CD4-positive, alpha-beta T cell (primary cell): ENCODE measurements around the gene RAB11FIP3. TPM values are rescaled to one million over a fixed set of nuclear protein-coding genes. Genes with fewer than 3 reads are reported as not detected.

Source experiments
- ATAC-seq: fragments of 200-7000 bp; cut with Tn5 transposase; one replicate; pipeline ENCODE4 v1.10.0; 2022; ENCODE audit warnings: mild to moderate bottlenecking; ENCODE audit not compliant: poor library complexity
- CTCF ChIA-PET: fragments of 350-600 bp; sonication (Branson Sonifier 250); formaldehyde crosslinking; loops from one replicate; lab custom pipeline; 2021; ENCODE audit warnings: antibody characterized with exemption, inconsistent platforms; lab: Charles Lee
- POLR2A ChIA-PET: fragments of 350-600 bp; sonication (Branson Sonifier 250); formaldehyde crosslinking; loops from one replicate; lab custom pipeline; 2021; ENCODE audit warnings: antibody characterized with exemption, inconsistent platforms; lab: Charles Lee
- DNase-seq, 14 experiments: peaks; one replicate each; pipeline ENCODE4 v3.0.0-alpha.2; 2013 to 2020; ENCODE audit warnings: mixed read lengths in 2 of 14
- H3K27ac ChIP-seq, 2 donors: one replicate each; pipeline versions ENCODE4 v1.5.1 to v1.7.0; 2013; ENCODE audit warnings: low read length in 2 of 2, low read depth in 1 of 2, mild to moderate bottlenecking in 1 of 2
- H3K27me3 ChIP-seq, 2 experiments: 1 replicate in 1 of 2; 2 replicates in 1 of 2; pipeline versions ENCODE4 v1.6.1 to v1.7.0; 2013; ENCODE audit warnings: low read length in 2 of 2, control low read depth in 1 of 2, mild to moderate bottlenecking in 1 of 2, moderate library complexity in 1 of 2; ENCODE audit not compliant: insufficient read depth in 2 of 2, control insufficient read depth in 1 of 2
- H3K36me3 ChIP-seq: one replicate; pipeline ENCODE4 v1.6.1; 2013; ENCODE audit warnings: low read length, control low read depth; ENCODE audit not compliant: insufficient read depth
- H3K4me1 ChIP-seq: one replicate; pipeline ENCODE4 v1.6.1; 2013; ENCODE audit warnings: low read length, control low read depth; ENCODE audit not compliant: insufficient read depth
- H3K4me3 ChIP-seq: one replicate; pipeline ENCODE4 v1.5.1; 2013; ENCODE audit warnings: mild to moderate bottlenecking, low read length, moderate library complexity
- H3K9me3 ChIP-seq, 2 experiments: 1 replicate in 1 of 2; 2 replicates in 1 of 2; pipeline versions ENCODE4 v1.6.1 to v1.7.0; 2013; ENCODE audit warnings: low read length in 2 of 2, mild to moderate bottlenecking in 2 of 2, control low read depth in 1 of 2, moderate library complexity in 1 of 2; ENCODE audit not compliant: control insufficient read depth in 1 of 2, insufficient read depth in 1 of 2
- H3K27ac Mint-ChIP-seq: one replicate; pipeline ENCODE4 v1.8.0; 2020; ENCODE audit warnings: mixed read lengths
- H3K27me3 Mint-ChIP-seq: one replicate; pipeline ENCODE4 v1.8.0; 2021; ENCODE audit warnings: mixed read lengths
- H3K36me3 Mint-ChIP-seq: one replicate; pipeline ENCODE4 v1.8.0; 2021; ENCODE audit warnings: low read depth, mixed read lengths
- H3K4me1 Mint-ChIP-seq: one replicate; pipeline ENCODE4 v1.8.0; 2021; ENCODE audit warnings: low read depth, mixed read lengths
- H3K4me3 Mint-ChIP-seq: one replicate; pipeline ENCODE4 v1.8.0; 2020; ENCODE audit warnings: mild to moderate bottlenecking, mixed read lengths
- H3K9me3 Mint-ChIP-seq: one replicate; pipeline ENCODE4 v1.8.0; 2020; ENCODE audit warnings: mixed read lengths
- intact Hi-C, 2 experiments: fragments of 100-400 bp; cut with DNase I in 1 of 2; cut with micrococcal nuclease in 1 of 2; formaldehyde crosslinking; loops; one replicate each; pipeline versions ENCODE4 v1.15.1 to v1.9.0; 2023 to 2025; cut with DNase I, micrococcal nuclease
- total RNA-seq, 174 experiments: library from RNA in 2 of 174; stranded (reverse) in 2 of 174; gene quantifications; one replicate each; pipeline ENCODE4 v1.2.3 and lab custom pipeline; 2021 to 2026
- TF ChIP-seq, protein P1 (sequence below): fragments of 200-600 bp; IDR thresholded peaks from one replicate; pipeline ENCODE4 v1.8.0; 2022; ENCODE audit warnings: antibody characterized with exemption, mild to moderate bottlenecking

RAB11FIP3 gene
- total RNA-seq, 2 experiments from 2014 or later: 28.4 to 29.0 TPM

DNA sequence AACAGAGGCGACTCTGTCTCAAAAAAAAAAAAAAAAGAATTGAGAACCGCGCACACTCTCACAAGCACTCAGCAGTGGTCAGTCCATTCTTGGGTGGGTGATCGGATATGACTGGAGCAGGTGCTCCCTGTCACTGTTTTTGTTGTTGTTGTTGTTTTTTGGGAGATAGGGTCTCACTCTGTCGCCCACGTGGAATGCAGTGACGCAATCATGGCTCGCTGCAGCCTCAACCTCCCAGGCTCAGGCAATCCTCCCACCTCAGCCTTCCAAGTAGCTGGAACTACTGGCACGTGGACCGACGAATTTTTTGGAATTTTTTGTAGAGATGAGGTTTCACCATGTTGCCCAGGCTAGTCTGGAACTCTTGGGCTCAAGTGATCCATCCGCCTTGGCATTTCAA lies 30.0 kb downstream of the RAB11FIP3 start:
- CTCF ChIA-PET: no interaction called here
- Histone ChIP-seq H3K4me1 (peaks cover 5% of the 10 kb centered on the region), H3K9me3 (no peaks in the 10 kb centered on the region), H3K36me3 (no peaks in the 10 kb centered on the region), H3K4me3 (no peak overlapping the region), H3K27me3 (no peaks in the 10 kb centered on the region), H3K27ac (no peak overlapping the region)
- Mint-ChIP-seq H3K27me3 (no peaks in the 10 kb centered on the region), H3K4me3 (no peak overlapping the region), H3K36me3 (no peaks in the 10 kb centered on the region), H3K9me3 (no peaks in the 10 kb centered on the region), H3K27ac (no peak overlapping the region), H3K4me1 (peaks cover 18% of the 10 kb centered on the region)
- ATAC-seq: no peak
- no peak for DNase-seq
- POLR2A ChIA-PET: no interaction called here
- TF ChIP-seq, protein P1, sequence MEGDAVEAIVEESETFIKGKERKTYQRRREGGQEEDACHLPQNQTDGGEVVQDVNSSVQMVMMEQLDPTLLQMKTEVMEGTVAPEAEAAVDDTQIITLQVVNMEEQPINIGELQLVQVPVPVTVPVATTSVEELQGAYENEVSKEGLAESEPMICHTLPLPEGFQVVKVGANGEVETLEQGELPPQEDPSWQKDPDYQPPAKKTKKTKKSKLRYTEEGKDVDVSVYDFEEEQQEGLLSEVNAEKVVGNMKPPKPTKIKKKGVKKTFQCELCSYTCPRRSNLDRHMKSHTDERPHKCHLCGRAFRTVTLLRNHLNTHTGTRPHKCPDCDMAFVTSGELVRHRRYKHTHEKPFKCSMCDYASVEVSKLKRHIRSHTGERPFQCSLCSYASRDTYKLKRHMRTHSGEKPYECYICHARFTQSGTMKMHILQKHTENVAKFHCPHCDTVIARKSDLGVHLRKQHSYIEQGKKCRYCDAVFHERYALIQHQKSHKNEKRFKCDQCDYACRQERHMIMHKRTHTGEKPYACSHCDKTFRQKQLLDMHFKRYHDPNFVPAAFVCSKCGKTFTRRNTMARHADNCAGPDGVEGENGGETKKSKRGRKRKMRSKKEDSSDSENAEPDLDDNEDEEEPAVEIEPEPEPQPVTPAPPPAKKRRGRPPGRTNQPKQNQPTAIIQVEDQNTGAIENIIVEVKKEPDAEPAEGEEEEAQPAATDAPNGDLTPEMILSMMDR: no peak
- intact Hi-C loops: no loop called here

DNA sequence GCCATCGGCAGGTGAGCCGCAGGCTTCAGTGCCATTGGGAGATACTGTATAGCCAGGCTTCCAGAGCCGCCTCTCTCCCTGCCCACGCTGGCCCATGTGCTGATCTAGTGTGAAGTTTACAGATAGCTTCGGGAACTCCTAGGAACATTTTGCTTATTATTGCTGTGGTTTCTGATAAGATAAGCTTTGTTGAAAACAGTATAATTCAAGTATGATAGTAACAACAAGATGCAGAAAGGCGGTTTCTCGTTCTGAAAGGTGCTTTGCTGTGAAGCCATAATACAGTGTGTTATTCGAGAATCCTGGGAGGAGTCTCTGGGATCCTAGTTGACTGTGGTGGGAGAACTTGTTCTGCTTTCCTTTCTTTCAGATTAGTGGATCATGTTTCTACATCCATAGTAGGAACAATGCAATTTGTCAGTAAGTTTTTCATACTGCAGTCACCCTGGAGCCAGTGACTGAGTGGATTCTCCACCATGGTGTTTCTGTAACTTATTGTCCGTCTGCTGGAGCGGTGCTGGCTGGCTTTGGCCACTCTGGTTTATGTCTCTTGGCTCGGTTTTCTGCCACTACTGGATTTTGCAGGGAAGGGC lies 31.5 kb downstream of the RAB11FIP3 start:
- TF ChIP-seq, protein P1: no peak
- ChIA-PET CTCF (no interaction called here), POLR2A (no interaction called here)
- Mint-ChIP-seq H3K9me3 (no peaks in the 10 kb centered on the region), H3K27me3 (no peaks in the 10 kb centered on the region), H3K36me3 (no peaks in the 10 kb centered on the region), H3K4me3 (no peak overlapping the region), H3K27ac (no peak overlapping the region), H3K4me1 (peaks cover 13% of the 10 kb centered on the region)
- Histone ChIP-seq H3K4me1 (peaks cover 5% of the 10 kb centered on the region), H3K9me3 (no peaks in the 10 kb centered on the region), H3K36me3 (peaks cover 4% of the 10 kb centered on the region), H3K4me3 (no peak overlapping the region), H3K27me3 (no peaks in the 10 kb centered on the region), H3K27ac (no peak overlapping the region)
- no peak for DNase-seq
- ATAC-seq: no peak
- intact Hi-C loops: no loop called here

DNA sequence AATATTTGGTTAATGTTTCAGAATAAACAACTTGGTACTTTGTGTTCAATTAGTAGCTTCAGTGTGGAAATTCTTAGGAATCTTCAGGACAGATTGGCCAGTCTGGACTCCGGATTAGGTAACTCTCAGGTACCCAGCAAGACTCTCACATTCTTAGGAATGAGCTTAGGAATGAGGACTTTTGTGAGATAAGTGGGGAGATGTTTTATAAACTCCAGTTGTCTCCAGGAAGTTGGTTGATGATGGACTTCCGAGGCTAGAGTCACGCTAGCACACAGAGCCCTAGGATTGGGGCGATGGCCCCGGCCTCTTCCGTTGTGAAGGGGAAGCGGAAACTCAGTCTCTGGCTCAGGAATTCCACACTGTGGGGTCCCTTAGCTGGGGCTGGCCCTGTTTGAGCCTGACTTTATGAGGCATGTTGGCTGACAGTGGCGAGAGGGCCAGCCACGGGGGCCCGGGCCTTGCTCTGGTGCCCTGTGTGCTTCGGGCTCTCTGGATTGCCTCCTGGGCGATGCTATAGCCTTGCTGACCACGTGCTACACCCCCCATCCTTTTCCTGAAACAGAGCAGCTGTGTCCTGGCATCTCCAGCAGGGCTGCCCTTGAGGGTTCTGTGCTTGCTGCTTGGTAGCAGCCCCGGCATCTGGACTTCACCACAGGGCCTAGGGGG lies 32.4 kb downstream of the RAB11FIP3 start:
- H3K27ac ChIP-seq: no peak overlapping the region
- peaks cover 6% of the 10 kb centered on the region for H3K36me3 Mint-ChIP-seq
- H3K9me3 Mint-ChIP-seq: no peaks in the 10 kb centered on the region
- ChIA-PET CTCF (no interaction called here), POLR2A (no interaction called here)
- no peak for DNase-seq
- no peaks in the 10 kb centered on the region for H3K27me3 Mint-ChIP-seq
- no peak for ATAC-seq
- no peak overlapping the region for H3K4me3 ChIP-seq
- peaks cover 13% of the 10 kb centered on the region for H3K4me1 Mint-ChIP-seq
- H3K27ac Mint-ChIP-seq: no peak overlapping the region
- intact Hi-C loops: no loop called here
- H3K36me3 ChIP-seq: peaks cover 7% of the 10 kb centered on the region
- H3K4me1 ChIP-seq: peaks cover 5% of the 10 kb centered on the region
- no peaks in the 10 kb centered on the region for H3K9me3 ChIP-seq
- no peak overlapping the region for H3K4me3 Mint-ChIP-seq
- no peaks in the 10 kb centered on the region for H3K27me3 ChIP-seq
- TF ChIP-seq, protein P1: no peak
